ENCODE data around the gene ADGRG6.

DNA sequence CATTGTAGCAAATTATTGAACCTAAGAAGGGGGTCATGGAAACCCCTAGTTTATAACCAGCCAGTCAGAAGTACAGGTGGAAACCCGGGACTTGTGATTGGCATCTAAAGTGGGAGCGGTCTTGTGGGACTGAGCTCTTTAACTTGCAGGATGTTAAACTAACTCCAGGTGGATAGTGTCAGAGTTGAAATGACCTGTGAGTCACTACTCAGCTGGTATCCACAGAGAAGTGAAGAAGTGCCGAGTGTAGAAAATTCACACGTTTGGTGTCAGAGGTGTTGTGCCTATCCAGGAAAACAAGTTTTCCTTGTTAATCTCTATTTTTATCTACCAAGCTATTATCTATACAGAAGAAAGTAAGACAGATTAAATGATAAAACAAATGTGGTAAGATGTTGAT, 179.7 kb downstream of the ADGRG6 start:
- no peak for TF ChIP-seq EZH2 (optimal IDR thresholded peaks at IDR 0.05; ENCODE audit: low read depth, low read length)
- TF ChIP-seq, protein P1, sequence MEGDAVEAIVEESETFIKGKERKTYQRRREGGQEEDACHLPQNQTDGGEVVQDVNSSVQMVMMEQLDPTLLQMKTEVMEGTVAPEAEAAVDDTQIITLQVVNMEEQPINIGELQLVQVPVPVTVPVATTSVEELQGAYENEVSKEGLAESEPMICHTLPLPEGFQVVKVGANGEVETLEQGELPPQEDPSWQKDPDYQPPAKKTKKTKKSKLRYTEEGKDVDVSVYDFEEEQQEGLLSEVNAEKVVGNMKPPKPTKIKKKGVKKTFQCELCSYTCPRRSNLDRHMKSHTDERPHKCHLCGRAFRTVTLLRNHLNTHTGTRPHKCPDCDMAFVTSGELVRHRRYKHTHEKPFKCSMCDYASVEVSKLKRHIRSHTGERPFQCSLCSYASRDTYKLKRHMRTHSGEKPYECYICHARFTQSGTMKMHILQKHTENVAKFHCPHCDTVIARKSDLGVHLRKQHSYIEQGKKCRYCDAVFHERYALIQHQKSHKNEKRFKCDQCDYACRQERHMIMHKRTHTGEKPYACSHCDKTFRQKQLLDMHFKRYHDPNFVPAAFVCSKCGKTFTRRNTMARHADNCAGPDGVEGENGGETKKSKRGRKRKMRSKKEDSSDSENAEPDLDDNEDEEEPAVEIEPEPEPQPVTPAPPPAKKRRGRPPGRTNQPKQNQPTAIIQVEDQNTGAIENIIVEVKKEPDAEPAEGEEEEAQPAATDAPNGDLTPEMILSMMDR (IDR thresholded peaks at IDR 0.05; ENCODE audit: low read length) = no peak

Measured in MM.1S (cell line).